GM23338 (cell line): Measurements from ENCODE around the gene ACOT8. TPM values are rescaled to one million over a fixed set of nuclear protein-coding genes. Genes with fewer than 3 reads are reported as not detected.

ENCODE experiments used
- ATAC-seq: fragments of 200-7000 bp; cut with Tn5 transposase; 3 replicates; pipeline ENCODE4 v1.9.1; 2020
- DNase-seq: peaks from one replicate; pipeline ENCODE4 v3.0.0-alpha.2; 2015; ENCODE audit warnings: low spot score
- H2AFZ ChIP-seq: fragments of 200-600 bp; sonication (generic); 2 replicates; pipeline ENCODE4 v1.8.0; 2016; ENCODE audit warnings: antibody characterized with exemption, mild to moderate bottlenecking, moderate library complexity
- H3F3A ChIP-seq: fragments of 200-600 bp; sonication (generic); replicated peaks from 2 replicates; pipeline ENCODE4 v1.8.0; 2017; ENCODE audit warnings: antibody characterized with exemption, mixed run types, low read depth
- H3K27ac ChIP-seq: fragments of 200-600 bp; sonication (generic); 2 replicates; pipeline ENCODE4 v1.6.1; 2016; ENCODE audit warnings: low read depth
- H3K27me3 ChIP-seq: fragments of 200-600 bp; sonication (generic); 2 replicates; pipeline ENCODE4 v1.8.0; 2016; ENCODE audit warnings: mild to moderate bottlenecking, mixed run types, moderate library complexity; ENCODE audit not compliant: insufficient read depth
- H3K36me3 ChIP-seq: fragments of 200-600 bp; sonication (generic); 2 replicates; pipeline ENCODE4 v1.8.0; 2016; ENCODE audit warnings: mild to moderate bottlenecking; ENCODE audit not compliant: insufficient read depth
- H3K4me1 ChIP-seq: fragments of 200-600 bp; sonication (generic); 2 replicates; pipeline ENCODE4 v1.8.0; 2016; ENCODE audit warnings: mild to moderate bottlenecking, moderate library complexity; ENCODE audit not compliant: insufficient read depth
- H3K4me2 ChIP-seq: fragments of 200-600 bp; sonication (generic); 2 replicates; pipeline ENCODE4 v1.7.1; 2017; ENCODE audit warnings: mixed run types
- H3K4me3 ChIP-seq: fragments of 200-600 bp; sonication (generic); 2 replicates; pipeline ENCODE4 v1.6.1; 2016; ENCODE audit warnings: mixed run types
- H3K79me2 ChIP-seq: fragments of 200-600 bp; sonication (generic); replicated peaks from 2 replicates; pipeline ENCODE4 v1.8.0; 2017; ENCODE audit warnings: mild to moderate bottlenecking; ENCODE audit not compliant: insufficient read depth
- H3K9me2 ChIP-seq: fragments of 200-600 bp; sonication (generic); 2 replicates; pipeline ENCODE4 v1.8.0; 2017; ENCODE audit not compliant: insufficient read depth
- H4K20me1 ChIP-seq: fragments of 200-600 bp; sonication (generic); replicated peaks from 2 replicates; pipeline ENCODE4 v1.8.0; 2017; ENCODE audit warnings: mild to moderate bottlenecking; ENCODE audit not compliant: insufficient read depth
- H3K27ac Mint-ChIP-seq: 2 replicates; pipeline ENCODE4 v1.8.0; 2020; ENCODE audit warnings: inconsistent platforms, mild to moderate bottlenecking, moderate library complexity, mixed read lengths
- H3K27me3 Mint-ChIP-seq: 3 replicates; pipeline ENCODE4 v1.8.0; 2022; ENCODE audit warnings: low read depth, mild to moderate bottlenecking, moderate library complexity, mixed read lengths, inconsistent platforms; ENCODE audit not compliant: insufficient read depth, poor library complexity
- H3K36me3 Mint-ChIP-seq: 3 replicates; pipeline ENCODE4 v1.8.0; 2021; ENCODE audit warnings: low read depth, mild to moderate bottlenecking, inconsistent platforms, moderate library complexity, mixed read lengths
- H3K4me1 Mint-ChIP-seq: 3 replicates; pipeline ENCODE4 v1.8.0; 2020; ENCODE audit warnings: mild to moderate bottlenecking, inconsistent platforms, mixed read lengths
- H3K4me3 Mint-ChIP-seq: 3 replicates; pipeline ENCODE4 v1.8.0; 2021; ENCODE audit warnings: moderate library complexity, mild to moderate bottlenecking, inconsistent platforms, mixed read lengths
- H3K9me3 Mint-ChIP-seq: 3 replicates; pipeline ENCODE4 v1.8.0; 2020; ENCODE audit warnings: moderate library complexity, mild to moderate bottlenecking, inconsistent platforms, mixed read lengths
- CREB1 ChIP-seq: fragments of 250-450 bp; sonication (Bioruptor Pico); IDR thresholded peaks from 2 replicates; pipeline ENCODE4 v1.5.0; 2020; ENCODE audit warnings: low read depth, mild to moderate bottlenecking, moderate library complexity
- EZH2 ChIP-seq: fragments of 200-600 bp; sonication (generic); IDR thresholded peaks from one replicate; pipeline ENCODE4 v1.8.0; 2017; ENCODE audit warnings: antibody characterized with exemption, mild to moderate bottlenecking, low read depth; ENCODE audit not compliant: unreplicated experiment
- EZH2phosphoT487 ChIP-seq: fragments of 200-600 bp; sonication (generic); IDR thresholded peaks from one replicate; pipeline ENCODE4 v1.8.1; 2018; ENCODE audit warnings: antibody characterized with exemption; ENCODE audit not compliant: unreplicated experiment
- JUNB ChIP-seq: IDR thresholded peaks from one replicate; pipeline ENCODE4 v1.6.1; 2016; ENCODE audit warnings: antibody characterized with exemption; ENCODE audit not compliant: unreplicated experiment
- NANOG ChIP-seq: IDR thresholded peaks from 2 replicates; pipeline ENCODE4 v1.6.1; 2016; ENCODE audit warnings: antibody characterized with exemption, borderline replicate concordance
- POLR2AphosphoS5 ChIP-seq: IDR thresholded peaks from 2 replicates; pipeline ENCODE4 v1.6.1; 2016; ENCODE audit warnings: antibody characterized with exemption, low read depth
- STAT1 ChIP-seq: IDR thresholded peaks from one replicate; pipeline ENCODE4 v1.6.1; 2016; ENCODE audit warnings: antibody characterized with exemption; ENCODE audit not compliant: unreplicated experiment
- ZNF331 ChIP-seq: fragments of 250-450 bp; sonication (Bioruptor Pico); IDR thresholded peaks from 2 replicates; pipeline ENCODE4 v1.5.0; 2020; ENCODE audit warnings: low read depth, mild to moderate bottlenecking, moderate library complexity
- polyA plus RNA-seq: library from polyadenylated mRNA; unstranded; fragments of >200 nt; fragmentation: Nextera tagmentation; extraction: Ambion mirVana; gene quantifications from 2 replicates; pipeline ENCODE4 v1.2.1, GENCODE V29; 2016
- total RNA-seq: library from RNA; depleted of rRNA; stranded (reverse); fragments of >200 nt; shearing (Covaris generic); gene quantifications from 2 replicates; pipeline ENCODE4 v1.2.3, GENCODE V29; 2014
- TF ChIP-seq, protein P1 (sequence below): fragments of 250-450 bp; sonication (Bioruptor Pico); IDR thresholded peaks from 2 replicates; pipeline ENCODE4 v1.5.0; 2020; ENCODE audit warnings: mild to moderate bottlenecking, moderate library complexity
- TF ChIP-seq, protein P2 (sequence below): IDR thresholded peaks from 2 replicates; pipeline ENCODE4 v1.6.1; 2016; ENCODE audit warnings: antibody characterized with exemption
- TF ChIP-seq, protein P3 (sequence below): IDR thresholded peaks from one replicate; pipeline ENCODE4 v1.6.1; 2018; ENCODE audit warnings: antibody characterized with exemption; ENCODE audit not compliant: unreplicated experiment

The ACOT8 gene
- total and polyA plus RNA-seq, 2 experiments from 2014 or later = 42.0 to 75.2 TPM

DNA sequence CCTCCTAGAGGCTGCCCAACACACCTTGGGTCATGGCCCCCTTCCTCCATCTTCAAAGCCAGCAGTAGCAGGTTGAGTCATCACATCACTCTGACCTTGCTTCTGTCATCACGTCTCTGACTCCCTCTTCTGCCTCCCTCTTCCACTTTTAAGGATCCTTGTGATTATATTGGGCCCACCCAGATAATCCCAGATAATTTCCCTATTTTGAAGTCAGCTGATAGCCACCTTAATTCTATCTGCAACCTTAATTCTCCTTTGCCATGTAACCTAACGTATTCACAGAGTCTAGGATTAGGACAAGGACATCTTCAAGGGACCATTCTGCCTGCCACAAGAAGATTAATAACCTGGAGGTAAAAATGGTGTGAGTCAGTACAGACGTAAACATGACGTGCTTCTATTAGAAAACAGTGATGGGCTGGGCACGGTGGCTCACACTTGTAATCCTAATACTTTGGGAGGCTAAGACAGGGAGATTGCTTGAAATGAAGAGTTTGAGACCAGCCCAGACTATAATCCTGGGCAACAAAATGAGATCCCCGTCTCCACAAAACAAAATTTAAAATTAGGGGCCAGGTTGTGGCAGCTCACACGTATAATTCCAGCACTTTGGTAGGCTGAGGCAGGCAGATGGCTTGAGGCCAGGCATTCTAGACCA is 3.5 kb upstream of the ACOT8 start (continued):
- TF ChIP-seq, protein P1, sequence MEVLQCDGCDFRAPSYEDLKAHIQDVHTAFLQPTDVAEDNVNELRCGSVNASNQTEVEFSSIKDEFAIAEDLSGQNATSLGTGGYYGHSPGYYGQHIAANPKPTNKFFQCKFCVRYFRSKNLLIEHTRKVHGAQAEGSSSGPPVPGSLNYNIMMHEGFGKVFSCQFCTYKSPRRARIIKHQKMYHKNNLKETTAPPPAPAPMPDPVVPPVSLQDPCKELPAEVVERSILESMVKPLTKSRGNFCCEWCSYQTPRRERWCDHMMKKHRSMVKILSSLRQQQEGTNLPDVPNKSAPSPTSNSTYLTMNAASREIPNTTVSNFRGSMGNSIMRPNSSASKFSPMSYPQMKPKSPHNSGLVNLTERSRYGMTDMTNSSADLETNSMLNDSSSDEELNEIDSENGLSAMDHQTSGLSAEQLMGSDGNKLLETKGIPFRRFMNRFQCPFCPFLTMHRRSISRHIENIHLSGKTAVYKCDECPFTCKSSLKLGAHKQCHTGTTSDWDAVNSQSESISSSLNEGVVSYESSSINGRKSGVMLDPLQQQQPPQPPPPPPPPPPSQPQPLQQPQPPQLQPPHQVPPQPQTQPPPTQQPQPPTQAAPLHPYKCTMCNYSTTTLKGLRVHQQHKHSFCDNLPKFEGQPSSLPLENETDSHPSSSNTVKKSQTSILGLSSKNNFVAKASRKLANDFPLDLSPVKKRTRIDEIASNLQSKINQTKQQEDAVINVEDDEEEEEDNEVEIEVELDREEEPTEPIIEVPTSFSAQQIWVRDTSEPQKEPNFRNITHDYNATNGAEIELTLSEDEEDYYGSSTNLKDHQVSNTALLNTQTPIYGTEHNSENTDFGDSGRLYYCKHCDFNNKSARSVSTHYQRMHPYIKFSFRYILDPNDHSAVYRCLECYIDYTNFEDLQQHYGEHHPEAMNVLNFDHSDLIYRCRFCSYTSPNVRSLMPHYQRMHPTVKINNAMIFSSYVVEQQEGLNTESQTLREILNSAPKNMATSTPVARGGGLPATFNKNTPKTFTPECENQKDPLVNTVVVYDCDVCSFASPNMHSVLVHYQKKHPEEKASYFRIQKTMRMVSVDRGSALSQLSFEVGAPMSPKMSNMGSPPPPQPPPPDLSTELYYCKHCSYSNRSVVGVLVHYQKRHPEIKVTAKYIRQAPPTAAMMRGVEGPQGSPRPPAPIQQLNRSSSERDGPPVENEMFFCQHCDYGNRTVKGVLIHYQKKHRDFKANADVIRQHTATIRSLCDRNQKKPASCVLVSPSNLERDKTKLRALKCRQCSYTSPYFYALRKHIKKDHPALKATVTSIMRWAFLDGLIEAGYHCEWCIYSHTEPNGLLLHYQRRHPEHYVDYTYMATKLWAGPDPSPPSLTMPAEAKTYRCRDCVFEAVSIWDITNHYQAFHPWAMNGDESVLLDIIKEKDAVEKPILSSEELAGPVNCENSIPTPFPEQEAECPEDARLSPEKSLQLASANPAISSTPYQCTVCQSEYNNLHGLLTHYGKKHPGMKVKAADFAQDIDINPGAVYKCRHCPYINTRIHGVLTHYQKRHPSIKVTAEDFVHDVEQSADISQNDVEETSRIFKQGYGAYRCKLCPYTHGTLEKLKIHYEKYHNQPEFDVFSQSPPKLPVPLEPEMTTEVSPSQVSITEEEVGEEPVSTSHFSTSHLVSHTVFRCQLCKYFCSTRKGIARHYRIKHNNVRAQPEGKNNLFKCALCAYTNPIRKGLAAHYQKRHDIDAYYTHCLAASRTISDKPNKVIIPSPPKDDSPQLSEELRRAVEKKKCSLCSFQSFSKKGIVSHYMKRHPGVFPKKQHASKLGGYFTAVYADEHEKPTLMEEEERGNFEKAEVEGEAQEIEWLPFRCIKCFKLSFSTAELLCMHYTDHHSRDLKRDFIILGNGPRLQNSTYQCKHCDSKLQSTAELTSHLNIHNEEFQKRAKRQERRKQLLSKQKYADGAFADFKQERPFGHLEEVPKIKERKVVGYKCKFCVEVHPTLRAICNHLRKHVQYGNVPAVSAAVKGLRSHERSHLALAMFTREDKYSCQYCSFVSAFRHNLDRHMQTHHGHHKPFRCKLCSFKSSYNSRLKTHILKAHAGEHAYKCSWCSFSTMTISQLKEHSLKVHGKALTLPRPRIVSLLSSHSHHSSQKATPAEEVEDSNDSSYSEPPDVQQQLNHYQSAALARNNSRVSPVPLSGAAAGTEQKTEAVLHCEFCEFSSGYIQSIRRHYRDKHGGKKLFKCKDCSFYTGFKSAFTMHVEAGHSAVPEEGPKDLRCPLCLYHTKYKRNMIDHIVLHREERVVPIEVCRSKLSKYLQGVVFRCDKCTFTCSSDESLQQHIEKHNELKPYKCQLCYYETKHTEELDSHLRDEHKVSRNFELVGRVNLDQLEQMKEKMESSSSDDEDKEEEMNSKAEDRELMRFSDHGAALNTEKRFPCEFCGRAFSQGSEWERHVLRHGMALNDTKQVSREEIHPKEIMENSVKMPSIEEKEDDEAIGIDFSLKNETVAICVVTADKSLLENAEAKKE = no peak
- no peak for TF ChIP-seq STAT1
- TF ChIP-seq CREB1 (CRISPR knock-in tag) = no peak
- TF ChIP-seq, protein P2, sequence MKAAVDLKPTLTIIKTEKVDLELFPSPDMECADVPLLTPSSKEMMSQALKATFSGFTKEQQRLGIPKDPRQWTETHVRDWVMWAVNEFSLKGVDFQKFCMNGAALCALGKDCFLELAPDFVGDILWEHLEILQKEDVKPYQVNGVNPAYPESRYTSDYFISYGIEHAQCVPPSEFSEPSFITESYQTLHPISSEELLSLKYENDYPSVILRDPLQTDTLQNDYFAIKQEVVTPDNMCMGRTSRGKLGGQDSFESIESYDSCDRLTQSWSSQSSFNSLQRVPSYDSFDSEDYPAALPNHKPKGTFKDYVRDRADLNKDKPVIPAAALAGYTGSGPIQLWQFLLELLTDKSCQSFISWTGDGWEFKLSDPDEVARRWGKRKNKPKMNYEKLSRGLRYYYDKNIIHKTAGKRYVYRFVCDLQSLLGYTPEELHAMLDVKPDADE = no peak
- TF ChIP-seq ZNF331 (CRISPR knock-in tag) = no peak

DNA sequence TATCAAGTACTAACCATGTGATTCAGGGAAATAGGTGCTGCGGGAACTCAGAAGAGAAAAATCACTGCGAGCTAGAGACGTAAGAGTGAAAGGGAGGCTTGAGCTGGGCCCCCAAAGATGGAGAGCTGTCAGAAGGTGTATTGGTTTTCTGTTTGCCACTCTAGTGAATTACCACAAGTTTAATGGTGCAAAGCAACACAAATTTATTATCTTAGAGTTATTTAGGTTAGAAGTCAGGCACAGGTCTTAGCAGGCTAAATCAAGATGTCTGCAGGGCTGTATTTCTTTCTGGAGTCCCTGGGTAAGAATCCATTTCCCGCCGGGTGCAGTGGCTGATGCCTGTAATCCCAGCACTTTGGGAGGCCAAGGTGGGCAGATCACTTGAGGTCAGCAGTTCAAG is 2.7 kb upstream of the ACOT8 start:
- H3K4me1 Mint-ChIP-seq = peaks cover 33% of the 10 kb centered on the region
- H3K36me3 ChIP-seq = 0 out of 2 replicates have a peak, but pooled peaks cover 3% of the 10 kb centered on the region
- peaks cover 3% of the 10 kb centered on the region for H3K36me3 Mint-ChIP-seq
- ATAC-seq = no peak
- H3K9me3 Mint-ChIP-seq = no peaks in the 10 kb centered on the region
- no peaks in the 10 kb centered on the region for H3K27me3 ChIP-seq
- no peak overlapping the region for H2AFZ ChIP-seq
- H3K4me3 ChIP-seq = no peak overlapping the region
- no peak overlapping the region for H3K4me3 Mint-ChIP-seq
- H3K4me2 ChIP-seq = no peak overlapping the region
- peaks cover 26% of the 10 kb centered on the region for H3K79me2 ChIP-seq
- H3K27ac Mint-ChIP-seq = no peak overlapping the region; the same call in none of the 2 replicates
- H3F3A ChIP-seq = no peaks in the 10 kb centered on the region
- peaks cover 3% of the 10 kb centered on the region for H3K27me3 Mint-ChIP-seq
- no peaks in the 10 kb centered on the region for H3K9me2 ChIP-seq
- DNase-seq = no peak
- peaks cover 31% of the 10 kb centered on the region for H3K4me1 ChIP-seq
- H3K27ac ChIP-seq = no peak overlapping the region
- H4K20me1 ChIP-seq = no peaks in the 10 kb centered on the region
- TF ChIP-seq, protein P3, sequence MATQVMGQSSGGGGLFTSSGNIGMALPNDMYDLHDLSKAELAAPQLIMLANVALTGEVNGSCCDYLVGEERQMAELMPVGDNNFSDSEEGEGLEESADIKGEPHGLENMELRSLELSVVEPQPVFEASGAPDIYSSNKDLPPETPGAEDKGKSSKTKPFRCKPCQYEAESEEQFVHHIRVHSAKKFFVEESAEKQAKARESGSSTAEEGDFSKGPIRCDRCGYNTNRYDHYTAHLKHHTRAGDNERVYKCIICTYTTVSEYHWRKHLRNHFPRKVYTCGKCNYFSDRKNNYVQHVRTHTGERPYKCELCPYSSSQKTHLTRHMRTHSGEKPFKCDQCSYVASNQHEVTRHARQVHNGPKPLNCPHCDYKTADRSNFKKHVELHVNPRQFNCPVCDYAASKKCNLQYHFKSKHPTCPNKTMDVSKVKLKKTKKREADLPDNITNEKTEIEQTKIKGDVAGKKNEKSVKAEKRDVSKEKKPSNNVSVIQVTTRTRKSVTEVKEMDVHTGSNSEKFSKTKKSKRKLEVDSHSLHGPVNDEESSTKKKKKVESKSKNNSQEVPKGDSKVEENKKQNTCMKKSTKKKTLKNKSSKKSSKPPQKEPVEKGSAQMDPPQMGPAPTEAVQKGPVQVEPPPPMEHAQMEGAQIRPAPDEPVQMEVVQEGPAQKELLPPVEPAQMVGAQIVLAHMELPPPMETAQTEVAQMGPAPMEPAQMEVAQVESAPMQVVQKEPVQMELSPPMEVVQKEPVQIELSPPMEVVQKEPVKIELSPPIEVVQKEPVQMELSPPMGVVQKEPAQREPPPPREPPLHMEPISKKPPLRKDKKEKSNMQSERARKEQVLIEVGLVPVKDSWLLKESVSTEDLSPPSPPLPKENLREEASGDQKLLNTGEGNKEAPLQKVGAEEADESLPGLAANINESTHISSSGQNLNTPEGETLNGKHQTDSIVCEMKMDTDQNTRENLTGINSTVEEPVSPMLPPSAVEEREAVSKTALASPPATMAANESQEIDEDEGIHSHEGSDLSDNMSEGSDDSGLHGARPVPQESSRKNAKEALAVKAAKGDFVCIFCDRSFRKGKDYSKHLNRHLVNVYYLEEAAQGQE = no peak
- TF ChIP-seq STAT1 (no peak), EZH2 (no peak), JUNB (no peak), POLR2AphosphoS5 (no peak), ZNF331 (CRISPR knock-in tag) (no peak), CREB1 (CRISPR knock-in tag) (no peak), NANOG (no peak), EZH2phosphoT487 (no peak)
- TF ChIP-seq, protein P2 = no peak
